PFSK-1 (cell line): ENCODE data around the gene ABCC2.

Experiments
- FOXP2 ChIP-seq: optimal IDR thresholded peaks from 2 replicates; pipeline ENCODE3; 2011; ENCODE audit warnings: borderline replicate concordance, control low read depth, inconsistent platforms; ENCODE audit not compliant: insufficient read depth; ENCODE audit errors: extremely low read length, extremely low read depth
- POLR2AphosphoS5 ChIP-seq: IDR thresholded peaks from 2 replicates; pipeline ENCODE4 v1.6.1; 2012; ENCODE audit warnings: low read depth, mild to moderate bottlenecking, control low read depth, low read length, moderate library complexity
- SIN3A ChIP-seq: IDR thresholded peaks from 2 replicates; pipeline ENCODE4 v1.6.1; 2012; ENCODE audit warnings: mild to moderate bottlenecking, low read length, moderate library complexity, borderline replicate concordance; ENCODE audit not compliant: insufficient read depth
- TAF1 ChIP-seq: IDR thresholded peaks from 2 replicates; pipeline ENCODE4 v1.6.1; 2012; ENCODE audit warnings: low read length, control low read depth, borderline replicate concordance; ENCODE audit not compliant: insufficient read depth
- TF ChIP-seq, protein P1 (sequence below), 2 experiments: IDR thresholded peaks; 2 replicates each; pipeline versions ENCODE4 v1.6.1 to v1.8.0; 2011 to 2012; ENCODE audit warnings: low read depth in 2 of 2, low read length in 2 of 2, control low read depth in 1 of 2, inconsistent platforms in 1 of 2, mild to moderate bottlenecking in 1 of 2, moderate library complexity in 1 of 2; ENCODE audit not compliant: insufficient read depth in 1 of 2

DNA sequence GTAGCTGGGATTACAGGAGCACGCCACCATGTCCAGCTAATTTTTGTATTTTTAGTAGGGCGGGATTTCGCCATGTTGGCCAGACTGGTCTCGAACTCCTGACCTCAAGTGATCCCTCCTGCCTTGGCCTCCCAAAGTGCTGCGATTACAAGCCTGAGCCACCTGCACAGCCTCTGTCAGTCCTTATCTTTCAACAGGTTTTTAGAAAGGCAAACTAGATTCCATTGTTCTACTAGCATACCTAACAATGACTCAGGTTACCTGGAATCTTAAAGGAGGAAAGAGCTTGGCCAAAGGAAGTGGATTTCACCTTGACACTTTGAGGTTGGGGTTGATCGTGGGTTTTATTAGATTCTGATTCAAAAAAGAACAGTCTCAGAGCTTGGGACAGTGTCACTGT, 3.2 kb downstream of the ABCC2 start:
- TF ChIP-seq POLR2AphosphoS5 (no peak), TAF1 (no peak), SIN3A (no peak), FOXP2 (no peak)
- TF ChIP-seq, protein P1, sequence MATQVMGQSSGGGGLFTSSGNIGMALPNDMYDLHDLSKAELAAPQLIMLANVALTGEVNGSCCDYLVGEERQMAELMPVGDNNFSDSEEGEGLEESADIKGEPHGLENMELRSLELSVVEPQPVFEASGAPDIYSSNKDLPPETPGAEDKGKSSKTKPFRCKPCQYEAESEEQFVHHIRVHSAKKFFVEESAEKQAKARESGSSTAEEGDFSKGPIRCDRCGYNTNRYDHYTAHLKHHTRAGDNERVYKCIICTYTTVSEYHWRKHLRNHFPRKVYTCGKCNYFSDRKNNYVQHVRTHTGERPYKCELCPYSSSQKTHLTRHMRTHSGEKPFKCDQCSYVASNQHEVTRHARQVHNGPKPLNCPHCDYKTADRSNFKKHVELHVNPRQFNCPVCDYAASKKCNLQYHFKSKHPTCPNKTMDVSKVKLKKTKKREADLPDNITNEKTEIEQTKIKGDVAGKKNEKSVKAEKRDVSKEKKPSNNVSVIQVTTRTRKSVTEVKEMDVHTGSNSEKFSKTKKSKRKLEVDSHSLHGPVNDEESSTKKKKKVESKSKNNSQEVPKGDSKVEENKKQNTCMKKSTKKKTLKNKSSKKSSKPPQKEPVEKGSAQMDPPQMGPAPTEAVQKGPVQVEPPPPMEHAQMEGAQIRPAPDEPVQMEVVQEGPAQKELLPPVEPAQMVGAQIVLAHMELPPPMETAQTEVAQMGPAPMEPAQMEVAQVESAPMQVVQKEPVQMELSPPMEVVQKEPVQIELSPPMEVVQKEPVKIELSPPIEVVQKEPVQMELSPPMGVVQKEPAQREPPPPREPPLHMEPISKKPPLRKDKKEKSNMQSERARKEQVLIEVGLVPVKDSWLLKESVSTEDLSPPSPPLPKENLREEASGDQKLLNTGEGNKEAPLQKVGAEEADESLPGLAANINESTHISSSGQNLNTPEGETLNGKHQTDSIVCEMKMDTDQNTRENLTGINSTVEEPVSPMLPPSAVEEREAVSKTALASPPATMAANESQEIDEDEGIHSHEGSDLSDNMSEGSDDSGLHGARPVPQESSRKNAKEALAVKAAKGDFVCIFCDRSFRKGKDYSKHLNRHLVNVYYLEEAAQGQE (IDR thresholded peaks at IDR 0.05; ENCODE audit: insufficient read depth in 1 of 2, low read depth in 2 of 2, low read length in 2 of 2), result no peak
